Gastroesophageal sphincter (tissue), 3 donors: ENCODE measurements around the gene TIGD2.

Experiments
- EP300 ChIP-seq: sonication (generic); formaldehyde crosslinking; IDR thresholded peaks from one replicate; pipeline ENCODE4 v1.6.1; 2017; ENCODE audit warnings: antibody characterized with exemption, mild to moderate bottlenecking
- POLR2AphosphoS5 ChIP-seq: sonication (generic); formaldehyde crosslinking; IDR thresholded peaks from one replicate; pipeline ENCODE4 v1.6.1; 2017; ENCODE audit warnings: antibody characterized with exemption
- TF ChIP-seq, protein P1 (sequence below), 4 experiments: fragments of 200-600 bp in 2 of 4; fragments of 450-650 bp in 2 of 4; sonication (generic) in 1 of 4; IDR thresholded peaks; one replicate each; pipeline ENCODE4 v1.5.1; 2017 to 2019; ENCODE audit warnings: antibody characterized with exemption in 4 of 4, mild to moderate bottlenecking in 2 of 4, moderate library complexity in 2 of 4

DNA sequence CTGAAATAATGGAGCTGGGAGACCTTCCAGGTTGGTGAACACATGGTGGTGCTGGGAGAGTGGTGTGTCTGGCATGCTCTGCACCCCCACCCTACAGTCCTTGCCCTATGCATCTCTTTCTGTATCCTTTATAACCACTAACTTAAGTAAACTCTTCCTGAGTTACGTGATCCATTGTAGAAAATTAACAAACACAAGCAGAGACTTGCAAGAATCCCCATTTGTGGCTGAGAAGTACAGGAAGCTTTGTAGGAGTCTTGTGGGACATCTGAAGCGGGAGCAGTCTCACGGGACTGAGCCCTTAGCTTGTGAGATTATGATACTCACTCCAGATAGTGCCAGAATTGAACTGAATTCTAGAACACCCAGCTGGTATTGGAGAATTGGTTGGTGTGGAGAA, 40.0 kb upstream of the TIGD2 start:
- TF ChIP-seq, protein P1, sequence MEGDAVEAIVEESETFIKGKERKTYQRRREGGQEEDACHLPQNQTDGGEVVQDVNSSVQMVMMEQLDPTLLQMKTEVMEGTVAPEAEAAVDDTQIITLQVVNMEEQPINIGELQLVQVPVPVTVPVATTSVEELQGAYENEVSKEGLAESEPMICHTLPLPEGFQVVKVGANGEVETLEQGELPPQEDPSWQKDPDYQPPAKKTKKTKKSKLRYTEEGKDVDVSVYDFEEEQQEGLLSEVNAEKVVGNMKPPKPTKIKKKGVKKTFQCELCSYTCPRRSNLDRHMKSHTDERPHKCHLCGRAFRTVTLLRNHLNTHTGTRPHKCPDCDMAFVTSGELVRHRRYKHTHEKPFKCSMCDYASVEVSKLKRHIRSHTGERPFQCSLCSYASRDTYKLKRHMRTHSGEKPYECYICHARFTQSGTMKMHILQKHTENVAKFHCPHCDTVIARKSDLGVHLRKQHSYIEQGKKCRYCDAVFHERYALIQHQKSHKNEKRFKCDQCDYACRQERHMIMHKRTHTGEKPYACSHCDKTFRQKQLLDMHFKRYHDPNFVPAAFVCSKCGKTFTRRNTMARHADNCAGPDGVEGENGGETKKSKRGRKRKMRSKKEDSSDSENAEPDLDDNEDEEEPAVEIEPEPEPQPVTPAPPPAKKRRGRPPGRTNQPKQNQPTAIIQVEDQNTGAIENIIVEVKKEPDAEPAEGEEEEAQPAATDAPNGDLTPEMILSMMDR (IDR thresholded peaks at IDR 0.05), result no peak
- TF ChIP-seq EP300, result no peak
- no peak for TF ChIP-seq POLR2AphosphoS5
